Measurements from ENCODE around the gene CTCFL.
"Not testable (repeated sequence)": the region's sequence is repeated elsewhere in the genome, so short reads cannot be mapped to it uniquely, and the experiment has no call there.

GRCh38 chr20:57511709-57512108 lies 13.2 kb downstream of the CTCFL start:
- TF ChIP-seq, protein P1, sequence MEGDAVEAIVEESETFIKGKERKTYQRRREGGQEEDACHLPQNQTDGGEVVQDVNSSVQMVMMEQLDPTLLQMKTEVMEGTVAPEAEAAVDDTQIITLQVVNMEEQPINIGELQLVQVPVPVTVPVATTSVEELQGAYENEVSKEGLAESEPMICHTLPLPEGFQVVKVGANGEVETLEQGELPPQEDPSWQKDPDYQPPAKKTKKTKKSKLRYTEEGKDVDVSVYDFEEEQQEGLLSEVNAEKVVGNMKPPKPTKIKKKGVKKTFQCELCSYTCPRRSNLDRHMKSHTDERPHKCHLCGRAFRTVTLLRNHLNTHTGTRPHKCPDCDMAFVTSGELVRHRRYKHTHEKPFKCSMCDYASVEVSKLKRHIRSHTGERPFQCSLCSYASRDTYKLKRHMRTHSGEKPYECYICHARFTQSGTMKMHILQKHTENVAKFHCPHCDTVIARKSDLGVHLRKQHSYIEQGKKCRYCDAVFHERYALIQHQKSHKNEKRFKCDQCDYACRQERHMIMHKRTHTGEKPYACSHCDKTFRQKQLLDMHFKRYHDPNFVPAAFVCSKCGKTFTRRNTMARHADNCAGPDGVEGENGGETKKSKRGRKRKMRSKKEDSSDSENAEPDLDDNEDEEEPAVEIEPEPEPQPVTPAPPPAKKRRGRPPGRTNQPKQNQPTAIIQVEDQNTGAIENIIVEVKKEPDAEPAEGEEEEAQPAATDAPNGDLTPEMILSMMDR (IDR thresholded peaks at IDR 0.05) = not testable (repeated sequence)
- TF ChIP-seq POLR2AphosphoS5, POLR2A, EP300 (IDR thresholded peaks at IDR 0.05): not testable (repeated sequence)

Data from sigmoid colon (tissue), 4 donors.